ENCODE measurements around the gene GLYR1. TPM values are rescaled to one million over a fixed set of nuclear protein-coding genes. Genes with fewer than 3 reads are reported as not detected.

GLYR1 gene
- total RNA-seq, 1 experiment from 2014 or later: 35.8 TPM

DNA sequence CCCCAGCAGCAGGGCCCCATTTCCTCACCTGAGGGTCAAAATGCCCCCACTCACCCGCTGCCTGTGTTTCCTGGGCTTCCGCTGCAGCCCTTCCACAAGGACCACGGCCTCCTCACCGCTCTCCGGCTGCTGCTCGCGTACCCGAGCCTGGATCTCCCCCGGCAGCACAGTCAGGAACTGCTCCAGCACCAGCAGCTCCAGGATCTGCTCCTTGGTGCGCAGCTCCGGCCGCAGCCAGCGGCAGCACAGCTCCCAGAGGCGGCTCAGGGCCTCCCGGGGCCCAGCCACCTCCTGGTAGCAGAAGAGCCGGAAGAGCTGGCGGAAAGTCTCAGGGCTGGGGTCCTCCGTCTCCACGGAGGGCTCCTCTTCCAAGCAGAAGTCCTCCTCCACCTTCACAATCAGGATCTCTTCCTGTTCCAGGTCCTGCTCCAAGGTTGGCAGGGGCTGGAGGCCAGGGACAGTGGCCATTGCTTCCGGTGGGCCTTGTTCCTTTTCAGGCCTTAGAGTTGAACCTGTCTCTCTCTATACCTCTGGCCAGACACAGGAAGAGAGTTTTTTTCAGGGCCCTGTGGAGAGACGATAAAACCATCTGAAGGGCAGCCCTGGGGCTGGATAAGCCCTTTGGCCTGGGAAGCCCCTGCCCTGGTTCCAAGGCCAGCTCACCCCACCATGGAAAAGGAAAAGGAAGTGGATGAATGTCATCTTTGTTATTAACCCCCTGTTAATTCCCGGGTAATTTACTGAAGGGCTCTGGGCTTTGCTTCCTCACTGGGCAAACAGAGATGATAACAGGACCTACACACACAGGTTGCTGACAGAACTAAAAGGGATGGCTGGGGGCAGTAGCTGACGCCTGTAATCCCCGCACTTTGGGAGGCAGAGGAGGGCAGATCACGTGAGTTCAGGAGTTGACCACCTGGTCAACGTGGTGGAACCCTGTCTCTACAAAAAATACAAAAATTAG, 81.3 kb downstream of the GLYR1 start:
- no peak for DNase-seq (ENCODE audit: low spot score)

DNA sequence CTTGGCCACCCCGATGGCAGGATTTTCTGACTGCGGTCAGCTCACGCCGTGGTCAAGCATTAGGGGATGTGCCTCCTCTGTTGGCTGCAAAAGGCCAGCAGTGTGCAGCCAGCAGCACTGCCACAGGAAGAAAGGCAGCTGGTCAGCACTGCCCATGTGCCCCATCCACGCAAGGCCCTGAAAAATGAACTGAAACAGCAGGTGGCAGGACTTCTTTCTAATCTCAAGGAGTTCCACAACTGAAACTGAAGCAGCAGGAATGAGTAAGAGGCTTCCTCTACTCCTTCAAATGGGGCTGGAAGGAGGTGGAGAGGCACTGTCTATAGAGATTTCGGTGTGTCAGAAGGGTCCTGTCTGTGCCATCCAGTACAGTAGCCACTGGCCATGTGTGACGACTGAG, 83.3 kb downstream of the GLYR1 start:
- DNase-seq (ENCODE audit: low spot score): no peak

DNA sequence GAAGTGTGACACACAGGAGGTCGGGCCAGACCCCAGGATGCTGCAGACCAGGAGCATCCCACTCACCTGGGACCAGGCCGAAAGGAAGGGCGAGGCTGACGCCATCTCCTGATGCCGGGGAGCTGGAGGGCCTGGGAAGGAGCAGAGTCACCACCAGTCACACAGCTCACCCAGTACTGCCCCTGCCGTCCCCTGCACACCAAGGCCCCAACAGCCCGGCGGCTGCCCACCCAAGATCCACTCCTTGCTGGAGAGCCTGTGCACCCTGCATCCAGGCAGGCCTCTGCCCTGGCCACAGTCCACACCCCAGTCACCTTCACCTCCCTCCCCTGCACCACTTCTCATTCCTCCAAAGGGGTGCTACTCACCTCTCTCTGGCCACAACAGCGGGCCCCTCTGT, 84.9 kb downstream of the GLYR1 start:
- DNase-seq (ENCODE audit: low spot score): no peak

DNA sequence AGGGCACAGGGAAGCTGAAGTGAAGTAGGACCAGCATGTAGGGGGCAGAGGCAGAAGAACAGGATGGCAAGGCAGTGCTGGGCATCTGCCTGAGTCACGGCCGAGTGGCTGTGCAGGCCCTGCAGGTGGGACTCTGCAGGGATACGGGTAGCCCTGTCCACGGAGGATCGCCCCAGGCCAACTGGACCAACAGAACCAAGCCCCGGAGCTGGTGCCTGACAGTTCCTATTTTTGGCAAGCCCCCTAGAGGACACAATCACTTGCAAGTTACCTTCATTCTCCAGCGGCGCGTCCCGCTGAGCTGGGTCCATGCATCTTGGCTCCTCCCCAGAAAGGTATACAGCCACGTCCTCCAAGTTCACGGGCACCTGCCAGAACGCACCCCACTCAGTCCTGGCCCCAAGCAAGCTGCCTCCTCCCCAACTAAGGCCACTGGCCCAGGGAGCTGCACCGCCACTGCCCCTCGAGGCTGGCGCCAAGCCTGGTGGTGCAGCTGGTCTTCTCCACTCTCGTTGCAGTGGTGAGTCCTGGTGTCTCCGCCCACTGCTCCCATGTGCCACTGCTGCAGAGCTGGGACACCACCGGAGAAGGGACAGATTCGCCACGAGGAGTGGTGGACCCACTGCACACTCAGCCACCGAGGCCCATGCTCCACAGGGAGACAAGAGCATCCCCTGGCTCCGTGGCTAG, 86.7 kb downstream of the GLYR1 start:
- no peak for DNase-seq (ENCODE audit: low spot score)

DNA sequence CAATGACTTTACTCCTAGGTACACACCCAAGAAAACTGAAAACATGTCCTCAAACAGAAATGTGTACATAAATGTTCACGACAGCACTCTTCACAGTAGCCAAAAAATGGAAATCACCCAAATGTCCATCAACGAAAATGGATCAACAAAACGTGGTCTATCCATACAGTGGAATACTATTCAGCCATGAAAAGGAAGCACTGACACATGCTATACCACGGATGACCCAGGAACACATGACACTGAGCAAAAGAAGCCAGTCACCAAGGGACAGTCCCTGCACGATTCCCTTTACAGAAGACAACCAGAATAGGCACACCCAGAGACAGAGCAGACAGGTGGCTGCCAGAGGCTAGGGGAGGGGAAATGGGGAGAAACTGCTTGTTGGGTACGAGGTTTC, 91.4 kb downstream of the GLYR1 start:
- DNase-seq (ENCODE audit: low spot score): no peak

DNA sequence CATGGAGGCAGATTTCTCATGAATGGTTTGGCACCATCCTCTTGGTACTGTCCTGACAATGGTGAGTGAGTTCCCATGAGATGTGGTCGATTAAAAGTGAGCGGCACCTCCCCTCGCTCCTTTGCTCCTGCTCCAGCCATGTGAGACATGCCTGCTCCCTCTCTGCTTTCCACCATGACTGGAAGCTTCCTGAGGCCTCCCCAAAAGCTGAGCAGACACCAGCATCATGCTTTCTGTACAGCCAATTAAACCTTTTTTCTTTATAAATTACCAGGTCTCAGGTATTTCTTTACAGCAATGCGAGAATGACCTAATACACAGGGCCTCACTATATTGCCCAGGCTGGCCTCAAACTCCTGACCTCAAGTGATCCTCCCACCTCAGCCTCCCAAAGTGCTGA, 92.2 kb downstream of the GLYR1 start:
- no peak for DNase-seq (ENCODE audit: low spot score)

DNA sequence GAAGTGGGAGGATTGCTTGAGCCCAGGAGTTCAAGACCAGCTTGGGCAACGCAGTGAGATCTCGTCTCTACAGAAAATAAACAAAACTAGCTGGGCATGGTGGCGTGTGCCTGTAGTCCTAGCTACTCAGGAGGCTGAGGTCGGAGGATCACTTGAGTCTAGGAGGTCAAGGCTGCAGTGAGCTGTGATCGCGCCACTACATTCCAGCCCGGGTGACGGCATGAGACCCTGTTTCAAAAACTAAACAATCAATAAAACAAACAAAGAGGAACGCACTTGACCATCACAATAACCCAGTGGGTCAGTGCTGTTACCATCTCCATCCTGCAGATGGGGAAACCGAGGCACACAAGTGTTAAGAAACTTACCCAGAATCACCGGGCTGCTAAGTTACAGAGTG, 93.9 kb downstream of the GLYR1 start:
- no peak for DNase-seq (ENCODE audit: low spot score)

Other genes starting within 250 kb of the GLYR1 start
- 2.2 and 2.5 TPM in 2 replicates for gene UBALD1, start 232.4 kb downstream of the GLYR1 start, total RNA-seq (2014; rRNA removed; shearing (Covaris generic))
- 15.4 and 16.1 TPM in 2 replicates for gene MGRN1, start 222.5 kb downstream of the GLYR1 start, total RNA-seq (2014; rRNA removed; shearing (Covaris generic))
- gene NUDT16L1, start 153.7 kb downstream of the GLYR1 start, total RNA-seq (2014; rRNA removed; shearing (Covaris generic)): 37.1 and 39.6 TPM in 2 replicates
- gene ANKS3, start 113.0 kb downstream of the GLYR1 start, total RNA-seq (2014; rRNA removed; shearing (Covaris generic)): 6.0 and 6.4 TPM in 2 replicates
- 0.62 and 6.4 TPM in 2 replicates for gene DNAAF8, start 112.8 kb downstream of the GLYR1 start, total RNA-seq (2014; rRNA removed; shearing (Covaris generic))
- 3.3 and 4.4 TPM in 2 replicates for gene ZNF500, start 80.1 kb downstream of the GLYR1 start, total RNA-seq (2014; rRNA removed; shearing (Covaris generic))
- gene SEPTIN12, start 58.9 kb downstream of the GLYR1 start, total RNA-seq (2014; rRNA removed; shearing (Covaris generic)): not detected in 2 replicates
- gene SMIM22, start 51.9 kb downstream of the GLYR1 start, total RNA-seq (2014; rRNA removed; shearing (Covaris generic)): not detected in 2 replicates
- 14.7 and 17.1 TPM in 2 replicates for gene ROGDI, start 44.7 kb downstream of the GLYR1 start, total RNA-seq (2014; rRNA removed; shearing (Covaris generic))
- 12.7 and 14.5 TPM in 2 replicates for gene UBN1, start 193 bp upstream of the GLYR1 start, total RNA-seq (2014; rRNA removed; shearing (Covaris generic))
- 0.10 and 0.18 TPM in 2 replicates for gene PPL, start 89.9 kb upstream of the GLYR1 start, total RNA-seq (2014; rRNA removed; shearing (Covaris generic))
- gene SEC14L5, start 111.0 kb upstream of the GLYR1 start, total RNA-seq (2014; rRNA removed; shearing (Covaris generic)): not detected in 2 replicates
- gene NAGPA, start 186.6 kb upstream of the GLYR1 start, total RNA-seq (2014; rRNA removed; shearing (Covaris generic)): 17.0 and 41.5 TPM in 2 replicates
- gene C16orf89, start 218.7 kb upstream of the GLYR1 start, total RNA-seq (2014; rRNA removed; shearing (Covaris generic)): 1.0 and 3.6 TPM in 2 replicates
- gene ALG1, start 224.6 kb upstream of the GLYR1 start, total RNA-seq (2014; rRNA removed; shearing (Covaris generic)): 12.0 and 14.9 TPM in 2 replicates